Measurements from ENCODE around the gene ADGRL3. TPM values are rescaled to one million over a fixed set of nuclear protein-coding genes. Genes with fewer than 3 reads are reported as not detected.
A peak's percentile ranks its signal among the peaks of the same experiment; 100 is the strongest.
"Not testable (repeated sequence)": the region's sequence is repeated elsewhere in the genome, so short reads cannot be mapped to it uniquely, and the experiment has no call there.

Gene ADGRL3
- total RNA-seq, 1 donor from 2014 or later, result 93.6 TPM

DNA sequence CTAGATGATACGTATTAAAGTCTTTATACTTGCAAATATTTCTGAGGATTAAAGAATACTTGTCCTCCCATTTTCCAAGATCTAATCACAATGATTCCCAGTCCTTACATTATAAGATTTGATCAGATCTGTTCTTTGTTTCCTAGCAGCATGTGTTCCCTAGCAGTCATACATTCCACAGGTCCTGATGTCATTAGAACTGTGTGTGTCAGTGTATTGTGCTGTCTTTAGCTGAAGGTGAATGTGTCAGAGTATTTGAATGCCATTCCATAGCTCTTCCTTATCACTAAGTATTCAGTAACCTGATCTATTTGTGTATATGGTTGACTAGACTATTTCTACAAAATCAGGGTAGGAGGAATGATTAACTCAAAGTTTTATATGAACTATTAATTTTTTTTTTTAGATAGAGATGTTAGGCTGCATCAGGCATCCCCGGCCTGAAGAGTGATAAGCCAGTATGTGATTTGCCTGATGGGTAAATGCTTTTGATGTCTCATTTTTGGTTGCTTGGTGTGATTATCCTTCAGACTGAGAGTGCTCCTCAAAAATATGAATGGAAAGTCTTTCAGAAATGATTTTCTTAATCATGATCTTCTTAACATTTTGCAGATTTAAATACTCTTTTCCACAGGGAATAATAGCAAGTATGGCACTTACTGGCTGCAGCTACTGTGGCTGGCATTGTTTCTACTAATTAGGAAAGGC, 4.4 kb downstream of the ADGRL3 start:
- no peaks in the 10 kb centered on the region for H3K36me3 ChIP-seq
- Mint-ChIP-seq H3K4me1 (peaks cover 50% of the 10 kb centered on the region), H3K27me3 (ENCODE audit: insufficient read depth, low read depth) (peaks cover 2% of the 10 kb centered on the region), H3K27ac (peak overlapping the region; percentile 95), H3K9me3 (peaks cover 2% of the 10 kb centered on the region), H3K4me3 (peak overlapping the region; percentile 99), H3K36me3 (peaks cover 12% of the 10 kb centered on the region)
- peak overlapping the region; percentile 86 for H3K4me3 ChIP-seq
- TF ChIP-seq EZH2 (IDR thresholded peaks at IDR 0.05) (no peak), EZH2phosphoT487 (IDR thresholded peaks at IDR 0.05) (no peak)
- TF ChIP-seq, protein P1, sequence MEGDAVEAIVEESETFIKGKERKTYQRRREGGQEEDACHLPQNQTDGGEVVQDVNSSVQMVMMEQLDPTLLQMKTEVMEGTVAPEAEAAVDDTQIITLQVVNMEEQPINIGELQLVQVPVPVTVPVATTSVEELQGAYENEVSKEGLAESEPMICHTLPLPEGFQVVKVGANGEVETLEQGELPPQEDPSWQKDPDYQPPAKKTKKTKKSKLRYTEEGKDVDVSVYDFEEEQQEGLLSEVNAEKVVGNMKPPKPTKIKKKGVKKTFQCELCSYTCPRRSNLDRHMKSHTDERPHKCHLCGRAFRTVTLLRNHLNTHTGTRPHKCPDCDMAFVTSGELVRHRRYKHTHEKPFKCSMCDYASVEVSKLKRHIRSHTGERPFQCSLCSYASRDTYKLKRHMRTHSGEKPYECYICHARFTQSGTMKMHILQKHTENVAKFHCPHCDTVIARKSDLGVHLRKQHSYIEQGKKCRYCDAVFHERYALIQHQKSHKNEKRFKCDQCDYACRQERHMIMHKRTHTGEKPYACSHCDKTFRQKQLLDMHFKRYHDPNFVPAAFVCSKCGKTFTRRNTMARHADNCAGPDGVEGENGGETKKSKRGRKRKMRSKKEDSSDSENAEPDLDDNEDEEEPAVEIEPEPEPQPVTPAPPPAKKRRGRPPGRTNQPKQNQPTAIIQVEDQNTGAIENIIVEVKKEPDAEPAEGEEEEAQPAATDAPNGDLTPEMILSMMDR (IDR thresholded peaks at IDR 0.05), result no peak
- no peak overlapping the region for H2AFZ ChIP-seq (replicated peaks)
- no peaks in the 10 kb centered on the region for H3K9me3 ChIP-seq (ENCODE audit: low read depth)
- H4K20me1 ChIP-seq (ENCODE audit: low read depth), result peaks cover 74% of the 10 kb centered on the region
- no peak overlapping the region for H3K9ac ChIP-seq
- peaks cover 12% of the 10 kb centered on the region for H3F3A ChIP-seq (ENCODE audit: low read depth)
- peaks cover 11% of the 10 kb centered on the region for H3K27me3 ChIP-seq
- peaks cover 26% of the 10 kb centered on the region for H3K4me1 ChIP-seq
- H3K79me2 ChIP-seq (ENCODE audit: low read depth), result peaks cover 91% of the 10 kb centered on the region
- DNase-seq (ENCODE audit: low spot score), result peak; percentile 74
- H3K4me2 ChIP-seq, result peak overlapping the region; percentile 90
- H3K27ac ChIP-seq, result no peak overlapping the region

DNA sequence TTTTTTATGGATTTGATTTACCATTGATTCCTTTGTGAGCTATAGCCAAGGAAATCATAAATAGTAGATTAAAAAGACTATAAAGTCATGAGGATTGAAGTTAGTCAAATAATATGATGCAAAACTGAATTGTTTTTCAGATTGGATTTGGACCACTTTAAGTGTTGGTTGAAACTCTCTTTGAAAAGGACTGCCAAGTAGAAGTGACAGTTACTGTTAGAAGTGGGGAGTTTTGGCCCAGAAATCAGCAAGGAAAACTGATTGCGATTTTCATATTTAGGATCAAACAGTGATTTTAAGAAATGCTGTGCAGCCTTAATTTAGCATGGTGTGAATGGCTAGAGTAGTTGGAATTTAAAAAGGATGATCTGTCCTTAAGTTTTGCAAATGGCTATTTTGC, 4.9 kb downstream of the ADGRL3 start:
- Histone ChIP-seq H3K9ac (no peak overlapping the region), H3K9me3 (ENCODE audit: low read depth) (no peaks in the 10 kb centered on the region), H4K20me1 (ENCODE audit: low read depth) (peaks cover 80% of the 10 kb centered on the region), H3K36me3 (no peaks in the 10 kb centered on the region), H2AFZ (replicated peaks) (no peak overlapping the region), H3K4me3 (peak overlapping the region; percentile 86), H3K79me2 (ENCODE audit: low read depth) (peaks cover 97% of the 10 kb centered on the region), H3K4me1 (peaks cover 30% of the 10 kb centered on the region), H3K27ac (no peak overlapping the region), H3F3A (ENCODE audit: low read depth) (peaks cover 9% of the 10 kb centered on the region), H3K27me3 (peaks cover 9% of the 10 kb centered on the region), H3K4me2 (peak overlapping the region; percentile 90)
- TF ChIP-seq EZH2phosphoT487 (IDR thresholded peaks at IDR 0.05) (no peak), EZH2 (IDR thresholded peaks at IDR 0.05) (no peak)
- TF ChIP-seq, protein P1 (IDR thresholded peaks at IDR 0.05), result no peak
- Mint-ChIP-seq H3K4me1 (peaks cover 52% of the 10 kb centered on the region), H3K27me3 (ENCODE audit: insufficient read depth, low read depth) (peaks cover 2% of the 10 kb centered on the region), H3K36me3 (peaks cover 12% of the 10 kb centered on the region), H3K4me3 (peak overlapping the region; percentile 99), H3K27ac (peak overlapping the region; percentile 95), H3K9me3 (no peaks in the 10 kb centered on the region)
- DNase-seq (ENCODE audit: low spot score), result no peak

DNA sequence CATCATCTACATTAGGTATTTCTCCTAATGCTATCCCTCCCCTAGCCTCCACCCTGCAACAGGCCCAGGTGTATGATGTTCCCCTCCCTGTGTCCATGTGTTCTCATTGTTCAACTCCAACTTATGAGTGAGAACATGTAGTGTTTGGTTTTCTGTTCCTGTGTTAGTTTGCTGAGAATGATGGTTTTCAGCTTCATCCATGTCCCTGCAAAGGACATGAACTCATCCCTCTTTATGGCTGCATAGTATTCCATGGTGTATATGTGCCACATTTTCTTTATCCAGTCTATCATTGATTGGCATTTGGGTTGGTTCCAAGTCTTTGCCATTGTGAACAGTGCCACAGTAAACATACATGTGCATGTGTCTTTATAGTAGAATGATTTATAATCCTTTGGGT, 7.0 kb downstream of the ADGRL3 start:
- H4K20me1 ChIP-seq (ENCODE audit: low read depth), result peaks cover 96% of the 10 kb centered on the region
- H3K27ac Mint-ChIP-seq; H3K9ac ChIP-seq; H3K9me3 ChIP-seq (ENCODE audit: low read depth); H3K27me3 Mint-ChIP-seq (ENCODE audit: insufficient read depth, low read depth); H3K4me3 Mint-ChIP-seq; H3K4me3 ChIP-seq; H3K9me3 Mint-ChIP-seq; H3F3A ChIP-seq (ENCODE audit: low read depth); H2AFZ ChIP-seq (replicated peaks); H3K36me3 ChIP-seq; H3K27ac ChIP-seq; DNase-seq (ENCODE audit: low spot score); H3K4me2 ChIP-seq; H3K27me3 ChIP-seq: not testable (repeated sequence)
- H3K79me2 ChIP-seq (ENCODE audit: low read depth), result peaks cover 97% of the 10 kb centered on the region
- H3K36me3 Mint-ChIP-seq, result peaks cover 14% of the 10 kb centered on the region
- peaks cover 71% of the 10 kb centered on the region for H3K4me1 Mint-ChIP-seq
- H3K4me1 ChIP-seq, result peaks cover 45% of the 10 kb centered on the region

All from neural progenitor cell (in vitro differentiated cells).